ENCODE measurements around the gene TUBB.
A peak's percentile ranks its signal among the peaks of the same experiment; 100 is the strongest.

Gene TUBB

GRCh38 chr6:30689022-30689865, 30.9 kb upstream of the TUBB start (continued):
- TF ChIP-seq PPARA (CRISPR knock-in tag; IDR thresholded peaks at IDR 0.05; ENCODE audit: borderline replicate concordance): no peak

GRCh38 chr6:30689985-30690384, 30.2 kb upstream of the TUBB start:
- ATAC-seq: no peak
- no peak for TF ChIP-seq SNAI2 (CRISPR knock-in tag; IDR thresholded peaks at IDR 0.05)
- no peak for TF ChIP-seq GLIS3 (CRISPR knock-in tag; IDR thresholded peaks at IDR 0.05)
- no peak for TF ChIP-seq ZNF70 (CRISPR knock-in tag; IDR thresholded peaks at IDR 0.05)
- TF ChIP-seq BACH2 (CRISPR knock-in tag; IDR thresholded peaks at IDR 0.05; ENCODE audit: borderline replicate concordance): no peak
- TF ChIP-seq RARB (CRISPR knock-in tag; IDR thresholded peaks at IDR 0.05): no peak
- TF ChIP-seq PPARA (CRISPR knock-in tag; IDR thresholded peaks at IDR 0.05; ENCODE audit: borderline replicate concordance): no peak
- TF ChIP-seq, protein P1, sequence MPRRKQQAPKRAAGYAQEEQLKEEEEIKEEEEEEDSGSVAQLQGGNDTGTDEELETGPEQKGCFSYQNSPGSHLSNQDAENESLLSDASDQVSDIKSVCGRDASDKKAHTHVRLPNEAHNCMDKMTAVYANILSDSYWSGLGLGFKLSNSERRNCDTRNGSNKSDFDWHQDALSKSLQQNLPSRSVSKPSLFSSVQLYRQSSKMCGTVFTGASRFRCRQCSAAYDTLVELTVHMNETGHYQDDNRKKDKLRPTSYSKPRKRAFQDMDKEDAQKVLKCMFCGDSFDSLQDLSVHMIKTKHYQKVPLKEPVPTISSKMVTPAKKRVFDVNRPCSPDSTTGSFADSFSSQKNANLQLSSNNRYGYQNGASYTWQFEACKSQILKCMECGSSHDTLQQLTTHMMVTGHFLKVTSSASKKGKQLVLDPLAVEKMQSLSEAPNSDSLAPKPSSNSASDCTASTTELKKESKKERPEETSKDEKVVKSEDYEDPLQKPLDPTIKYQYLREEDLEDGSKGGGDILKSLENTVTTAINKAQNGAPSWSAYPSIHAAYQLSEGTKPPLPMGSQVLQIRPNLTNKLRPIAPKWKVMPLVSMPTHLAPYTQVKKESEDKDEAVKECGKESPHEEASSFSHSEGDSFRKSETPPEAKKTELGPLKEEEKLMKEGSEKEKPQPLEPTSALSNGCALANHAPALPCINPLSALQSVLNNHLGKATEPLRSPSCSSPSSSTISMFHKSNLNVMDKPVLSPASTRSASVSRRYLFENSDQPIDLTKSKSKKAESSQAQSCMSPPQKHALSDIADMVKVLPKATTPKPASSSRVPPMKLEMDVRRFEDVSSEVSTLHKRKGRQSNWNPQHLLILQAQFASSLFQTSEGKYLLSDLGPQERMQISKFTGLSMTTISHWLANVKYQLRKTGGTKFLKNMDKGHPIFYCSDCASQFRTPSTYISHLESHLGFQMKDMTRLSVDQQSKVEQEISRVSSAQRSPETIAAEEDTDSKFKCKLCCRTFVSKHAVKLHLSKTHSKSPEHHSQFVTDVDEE (CRISPR knock-in tag; IDR thresholded peaks at IDR 0.05): no peak
- TF ChIP-seq OSR1 (CRISPR knock-in tag; IDR thresholded peaks at IDR 0.05): no peak
- TF ChIP-seq CSRNP3 (CRISPR knock-in tag; IDR thresholded peaks at IDR 0.05): no peak
- TF ChIP-seq ZFP3 (CRISPR knock-in tag; IDR thresholded peaks at IDR 0.05): no peak
- TF ChIP-seq CSDC2 (CRISPR knock-in tag; IDR thresholded peaks at IDR 0.05): no peak
- TF ChIP-seq ESRRG (CRISPR knock-in tag; IDR thresholded peaks at IDR 0.05): no peak
- TF ChIP-seq ZNF565 (CRISPR knock-in tag; conservative IDR thresholded peaks at IDR 0.05; ENCODE audit: low read depth): no peak
- TF ChIP-seq ZNF8 (CRISPR knock-in tag; IDR thresholded peaks at IDR 0.05): no peak

DNA sequence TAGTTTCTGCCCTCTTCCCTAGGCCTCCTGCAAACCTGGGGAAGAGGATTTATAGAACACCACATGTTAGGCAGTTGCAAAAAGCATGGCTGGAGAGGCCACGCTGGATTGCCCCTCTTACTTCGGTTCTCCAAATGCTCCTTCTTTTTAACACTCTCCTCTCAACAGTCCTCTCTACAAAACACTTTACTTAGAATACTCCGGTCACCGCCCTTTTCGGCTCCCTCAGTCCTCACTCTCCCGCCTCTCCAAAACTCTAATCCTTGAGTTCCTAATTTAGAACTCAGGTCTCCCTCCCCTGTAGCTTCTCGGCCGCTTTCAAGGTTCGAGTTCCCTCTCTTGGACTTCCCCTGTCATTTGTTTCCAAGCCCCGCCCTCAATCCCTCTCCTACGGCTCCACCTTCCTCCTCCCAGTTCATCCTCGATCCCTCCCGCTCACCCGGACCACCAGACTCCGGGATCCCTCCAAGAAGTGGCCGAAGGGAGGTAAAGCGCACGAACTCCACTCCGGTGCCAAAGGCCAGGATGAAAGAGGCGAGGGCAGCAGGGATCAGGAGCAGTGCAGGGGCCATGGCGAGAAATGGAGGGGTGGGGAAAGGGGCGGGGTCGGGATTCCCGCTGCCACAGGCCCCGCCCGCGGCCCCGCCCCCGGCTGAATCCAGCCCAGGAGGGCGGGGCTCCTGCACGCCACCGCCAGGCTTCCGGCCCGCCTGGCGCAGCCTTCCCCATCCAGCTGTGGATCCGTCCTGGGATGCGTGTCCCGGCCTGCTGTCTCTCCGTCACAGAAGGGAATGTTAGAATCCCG, 29.5 kb upstream of the TUBB start, which contains the start of gene NRM:
TSS of gene NRM (minus strand) at position 582 of the 805 bp plus-strand sequence. CDS start at position 572, 10 bp downstream.
- ATAC-seq: peak; percentile 60
- TF ChIP-seq, protein P2, sequence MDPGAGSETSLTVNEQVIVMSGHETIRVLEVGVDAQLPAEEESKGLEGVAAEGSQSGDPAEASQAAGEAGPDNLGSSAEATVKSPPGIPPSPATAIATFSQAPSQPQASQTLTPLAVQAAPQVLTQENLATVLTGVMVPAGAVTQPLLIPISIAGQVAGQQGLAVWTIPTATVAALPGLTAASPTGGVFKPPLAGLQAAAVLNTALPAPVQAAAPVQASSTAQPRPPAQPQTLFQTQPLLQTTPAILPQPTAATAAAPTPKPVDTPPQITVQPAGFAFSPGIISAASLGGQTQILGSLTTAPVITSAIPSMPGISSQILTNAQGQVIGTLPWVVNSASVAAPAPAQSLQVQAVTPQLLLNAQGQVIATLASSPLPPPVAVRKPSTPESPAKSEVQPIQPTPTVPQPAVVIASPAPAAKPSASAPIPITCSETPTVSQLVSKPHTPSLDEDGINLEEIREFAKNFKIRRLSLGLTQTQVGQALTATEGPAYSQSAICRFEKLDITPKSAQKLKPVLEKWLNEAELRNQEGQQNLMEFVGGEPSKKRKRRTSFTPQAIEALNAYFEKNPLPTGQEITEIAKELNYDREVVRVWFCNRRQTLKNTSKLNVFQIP (CRISPR knock-in tag; IDR thresholded peaks at IDR 0.05; ENCODE audit: borderline replicate concordance, low read depth): no peak
- no peak for TF ChIP-seq PPARA (CRISPR knock-in tag; IDR thresholded peaks at IDR 0.05; ENCODE audit: borderline replicate concordance)
- TF ChIP-seq CSRNP3 (CRISPR knock-in tag; IDR thresholded peaks at IDR 0.05): no peak
- TF ChIP-seq SNAI2 (CRISPR knock-in tag; IDR thresholded peaks at IDR 0.05): no peak
- TF ChIP-seq ARNTL (CRISPR knock-in tag; IDR thresholded peaks at IDR 0.05; ENCODE audit: borderline replicate concordance, low read depth): no peak
- TF ChIP-seq, protein P3, sequence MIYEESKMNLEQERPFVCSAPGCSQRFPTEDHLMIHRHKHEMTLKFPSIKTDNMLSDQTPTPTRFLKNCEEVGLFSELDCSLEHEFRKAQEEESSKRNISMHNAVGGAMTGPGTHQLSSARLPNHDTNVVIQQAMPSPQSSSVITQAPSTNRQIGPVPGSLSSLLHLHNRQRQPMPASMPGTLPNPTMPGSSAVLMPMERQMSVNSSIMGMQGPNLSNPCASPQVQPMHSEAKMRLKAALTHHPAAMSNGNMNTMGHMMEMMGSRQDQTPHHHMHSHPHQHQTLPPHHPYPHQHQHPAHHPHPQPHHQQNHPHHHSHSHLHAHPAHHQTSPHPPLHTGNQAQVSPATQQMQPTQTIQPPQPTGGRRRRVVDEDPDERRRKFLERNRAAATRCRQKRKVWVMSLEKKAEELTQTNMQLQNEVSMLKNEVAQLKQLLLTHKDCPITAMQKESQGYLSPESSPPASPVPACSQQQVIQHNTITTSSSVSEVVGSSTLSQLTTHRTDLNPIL (CRISPR knock-in tag; IDR thresholded peaks at IDR 0.05; ENCODE audit: low read depth): no peak
- TF ChIP-seq ZFP3 (CRISPR knock-in tag; IDR thresholded peaks at IDR 0.05): peak; percentile 86; the same call in 1 of the 2 replicates
